B cell (primary cell): ENCODE data around the gene ZFAND6. TPM values are rescaled to one million over a fixed set of nuclear protein-coding genes. Genes with fewer than 3 reads are reported as not detected.

ENCODE experiments used
- ATAC-seq: fragments of 200-7000 bp; cut with Tn5 transposase; one replicate; pipeline ENCODE4 v1.10.0; 2021; ENCODE audit warnings: low read depth, mild to moderate bottlenecking, moderate number of reproducible peaks, moderate library complexity
- CTCF ChIA-PET: fragments of 350-600 bp; sonication (Branson Sonifier 250); formaldehyde crosslinking; loops from one replicate; lab custom pipeline; 2021; ENCODE audit warnings: antibody characterized with exemption, inconsistent platforms; lab: Charles Lee
- POLR2A ChIA-PET: fragments of 350-600 bp; sonication (Branson Sonifier 250); formaldehyde crosslinking; loops from one replicate; lab custom pipeline; 2021; ENCODE audit warnings: antibody characterized with exemption; lab: Charles Lee
- DNase-seq: peaks from one replicate; pipeline ENCODE4 v3.0.0; 2013
- H2AFZ ChIP-seq: 2 replicates; pipeline ENCODE4 v1.6.1; 2012; ENCODE audit warnings: mild to moderate bottlenecking, low read depth, low read length; ENCODE audit not compliant: insufficient read depth, poor library complexity, severe bottlenecking
- H3K27ac ChIP-seq, 2 donors: 1 replicate in 1 of 2; 2 replicates in 1 of 2; pipeline ENCODE4 v1.5.1; 2012 to 2013; ENCODE audit warnings: low read length in 2 of 2, mild to moderate bottlenecking in 2 of 2, moderate library complexity in 1 of 2
- H3K27me3 ChIP-seq, 4 experiments: fragments of 200-600 bp in 1 of 4; sonication (generic) in 1 of 4; replicated peaks in 1 of 4; 1 replicate in 2 of 4; 2 replicates in 2 of 4; pipeline versions ENCODE4 v1.6.1 to v1.7.0; 2013 to 2016; ENCODE audit warnings: low read length in 3 of 4, mild to moderate bottlenecking in 2 of 4, mixed read lengths in 1 of 4, moderate library complexity in 1 of 4; ENCODE audit not compliant: insufficient read depth in 4 of 4, control insufficient read depth in 3 of 4; ENCODE audit errors: control extremely low read depth in 1 of 4
- H3K36me3 ChIP-seq, 2 experiments: replicated peaks in 1 of 2; 1 replicate in 1 of 2; 2 replicates in 1 of 2; pipeline versions ENCODE4 v1.6.1 to v1.7.1; 2013; ENCODE audit warnings: low read length in 1 of 2; ENCODE audit not compliant: insufficient read depth in 2 of 2, control insufficient read depth in 1 of 2; ENCODE audit errors: control extremely low read depth in 1 of 2, extremely low read depth in 1 of 2
- H3K4me1 ChIP-seq, 2 donors: fragments of 200-600 bp in 1 of 2; sonication (generic) in 1 of 2; 1 replicate in 1 of 2; 2 replicates in 1 of 2; pipeline versions ENCODE4 v1.5.1 to v1.6.1; 2013 to 2017; ENCODE audit warnings: low read length in 2 of 2; ENCODE audit not compliant: control insufficient read depth in 2 of 2, insufficient read depth in 2 of 2
- H3K4me2 ChIP-seq: replicated peaks from 2 replicates; pipeline ENCODE3; 2012; ENCODE audit warnings: mild to moderate bottlenecking, low read depth, low read length; ENCODE audit not compliant: poor library complexity, severe bottlenecking
- H3K4me3 ChIP-seq, 5 experiments: fragments of 200-600 bp in 1 of 5; sonication (generic) in 1 of 5; 1 replicate in 3 of 5; 2 replicates in 2 of 5; pipeline versions ENCODE4 v1.5.1 to v1.7.0; 2011 to 2016; ENCODE audit warnings: low read length in 4 of 5, mild to moderate bottlenecking in 4 of 5, low read depth in 2 of 5, control low read depth in 1 of 5, moderate library complexity in 1 of 5; ENCODE audit not compliant: insufficient read depth in 1 of 5; ENCODE audit errors: control extremely low read depth in 1 of 5, extremely low read depth in 1 of 5
- H3K79me2 ChIP-seq: fragments of 200-600 bp; sonication (generic); one replicate; pipeline ENCODE4 v1.6.0; 2016; ENCODE audit warnings: low read length; ENCODE audit not compliant: control insufficient read depth, insufficient read depth
- H3K9ac ChIP-seq: fragments of 200-600 bp; sonication (generic); 2 replicates; pipeline ENCODE4 v1.6.1; 2017; ENCODE audit warnings: mild to moderate bottlenecking, low read length, moderate library complexity
- H3K9me3 ChIP-seq, 3 donors: one replicate each; pipeline versions ENCODE4 v1.6.1 to v1.7.1; 2013; ENCODE audit warnings: low read length in 2 of 3; ENCODE audit not compliant: control insufficient read depth in 2 of 3, insufficient read depth in 1 of 3; ENCODE audit errors: control extremely low read depth in 1 of 3
- H4K20me1 ChIP-seq: 2 replicates; pipeline ENCODE4 v1.6.0; 2012; ENCODE audit warnings: mild to moderate bottlenecking, low read length; ENCODE audit not compliant: insufficient read depth, control insufficient read depth, poor library complexity, severe bottlenecking
- H3K27ac Mint-ChIP-seq: one replicate; pipeline ENCODE4 v1.8.0; 2021; ENCODE audit warnings: mixed read lengths
- H3K27me3 Mint-ChIP-seq: one replicate; pipeline ENCODE4 v1.8.0; 2021; ENCODE audit warnings: mixed read lengths
- H3K4me1 Mint-ChIP-seq: one replicate; pipeline ENCODE4 v1.8.0; 2021; ENCODE audit warnings: mixed read lengths
- H3K4me3 Mint-ChIP-seq: one replicate; pipeline ENCODE4 v1.8.0; 2021; ENCODE audit warnings: mixed read lengths
- H3K9me3 Mint-ChIP-seq: one replicate; pipeline ENCODE4 v1.8.0; 2022; ENCODE audit warnings: mixed read lengths; ENCODE audit not compliant: insufficient read depth
- EZH2 ChIP-seq: IDR thresholded peaks from 2 replicates; pipeline ENCODE4 v1.6.1; 2012; ENCODE audit warnings: borderline replicate concordance, low read depth, mild to moderate bottlenecking, moderate library complexity, low read length; ENCODE audit not compliant: insufficient read depth, poor library complexity, severe bottlenecking
- WGBS: methylation state at CpG from one replicate; pipeline ENCODE4 v1.1.5; 2013; ENCODE audit warnings: missing lambda C conversion rate; ENCODE audit not compliant: insufficient coverage; 5-methylcytosine and 5-hydroxymethylcytosine counted together
- intact Hi-C: fragments of 100-400 bp; cut with micrococcal nuclease; formaldehyde crosslinking; loops from one replicate; pipeline ENCODE4 v1.10.0; 2022
- polyA plus RNA-seq: library from polyadenylated mRNA; depleted of rRNA; stranded (reverse); fragments of >200 nt; gene quantifications from 2 replicates; pipeline ENCODE4 v1.2.3, GENCODE V29; 2012
- total RNA-seq, 2 donors: library from RNA; stranded (reverse); fragments of 120-200 nt in 1 of 2; gene quantifications; 1 replicate in 1 of 2; 2 replicates in 1 of 2; pipeline versions ENCODE4 v1.2.3 to v1.2.4, GENCODE V29; 2013 to 2022
- TF ChIP-seq, protein P1 (sequence below): fragments of 200-600 bp; IDR thresholded peaks from one replicate; pipeline ENCODE4 v1.8.0; 2022; ENCODE audit warnings: antibody characterized with exemption, mild to moderate bottlenecking

The ZFAND6 gene
- total and polyA plus RNA-seq, 2 donors (not counting 1 experiment from before 2014, with no cell fraction given) = 60.6 to 144 TPM

- no peak overlapping the region for H3K4me2 ChIP-seq
- ATAC-seq = no peak
- CTCF ChIA-PET = no interaction called here
- no peaks in the 10 kb centered on the region for H3K27me3 ChIP-seq
- no peak overlapping the region for H3K27ac ChIP-seq
- Mint-ChIP-seq H3K4me3 (no peak overlapping the region), H3K4me1 (no peaks in the 10 kb centered on the region), H3K9me3 (no peaks in the 10 kb centered on the region), H3K27me3 (no peaks in the 10 kb centered on the region), H3K27ac (no peak overlapping the region)
- H3K79me2 ChIP-seq = no peaks in the 10 kb centered on the region
- TF ChIP-seq, protein P1, sequence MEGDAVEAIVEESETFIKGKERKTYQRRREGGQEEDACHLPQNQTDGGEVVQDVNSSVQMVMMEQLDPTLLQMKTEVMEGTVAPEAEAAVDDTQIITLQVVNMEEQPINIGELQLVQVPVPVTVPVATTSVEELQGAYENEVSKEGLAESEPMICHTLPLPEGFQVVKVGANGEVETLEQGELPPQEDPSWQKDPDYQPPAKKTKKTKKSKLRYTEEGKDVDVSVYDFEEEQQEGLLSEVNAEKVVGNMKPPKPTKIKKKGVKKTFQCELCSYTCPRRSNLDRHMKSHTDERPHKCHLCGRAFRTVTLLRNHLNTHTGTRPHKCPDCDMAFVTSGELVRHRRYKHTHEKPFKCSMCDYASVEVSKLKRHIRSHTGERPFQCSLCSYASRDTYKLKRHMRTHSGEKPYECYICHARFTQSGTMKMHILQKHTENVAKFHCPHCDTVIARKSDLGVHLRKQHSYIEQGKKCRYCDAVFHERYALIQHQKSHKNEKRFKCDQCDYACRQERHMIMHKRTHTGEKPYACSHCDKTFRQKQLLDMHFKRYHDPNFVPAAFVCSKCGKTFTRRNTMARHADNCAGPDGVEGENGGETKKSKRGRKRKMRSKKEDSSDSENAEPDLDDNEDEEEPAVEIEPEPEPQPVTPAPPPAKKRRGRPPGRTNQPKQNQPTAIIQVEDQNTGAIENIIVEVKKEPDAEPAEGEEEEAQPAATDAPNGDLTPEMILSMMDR = no peak
- TF ChIP-seq EZH2 = no peak
- H4K20me1 ChIP-seq = no peaks in the 10 kb centered on the region
- no peak for DNase-seq
- H3K9ac ChIP-seq = no peak overlapping the region
- no peak overlapping the region for H3K4me3 ChIP-seq
- H2AFZ ChIP-seq = no peak overlapping the region
- no peaks in the 10 kb centered on the region for H3K4me1 ChIP-seq
- peaks cover 0 to 5% (median 0%) of the 10 kb centered on the region in 3 donors for H3K9me3 ChIP-seq
- intact Hi-C loops = no loop called here
- H3K36me3 ChIP-seq = no peaks in the 10 kb centered on the region
- WGBS = 94% methylated on average over 5 of the region's 5 CpGs
- POLR2A ChIA-PET = no interaction called here
Observed at GRCh38 chr15:80182611-80183261, 123.3 kb downstream of the ZFAND6 start.

- 97% methylated on average over 10 of the region's 10 CpGs for WGBS
- no peak overlapping the region for H3K4me3 Mint-ChIP-seq
- ChIA-PET CTCF (no interaction called here), POLR2A (no interaction called here)
- ATAC-seq (no peak), DNase-seq (no peak)
- no peaks in the 10 kb centered on the region for H3K27me3 ChIP-seq
- H3K9me3 Mint-ChIP-seq = no peaks in the 10 kb centered on the region
- H3K79me2 ChIP-seq = no peaks in the 10 kb centered on the region
- TF ChIP-seq, protein P1 = no peak
- no peak for TF ChIP-seq EZH2
- peaks cover 0 to 5% (median 0%) of the 10 kb centered on the region in 3 donors for H3K9me3 ChIP-seq
- H3K36me3 ChIP-seq = no peaks in the 10 kb centered on the region
- no peaks in the 10 kb centered on the region for H3K4me1 ChIP-seq
- no peak overlapping the region for H3K4me2 ChIP-seq
- no peak overlapping the region for H3K27ac ChIP-seq
- no peak overlapping the region for H3K9ac ChIP-seq
- H3K27me3 Mint-ChIP-seq = no peaks in the 10 kb centered on the region
- no peak overlapping the region for H2AFZ ChIP-seq
- no peak overlapping the region for H3K4me3 ChIP-seq
- intact Hi-C loops = no loop called here
- no peaks in the 10 kb centered on the region for H4K20me1 ChIP-seq
- no peak overlapping the region for H3K27ac Mint-ChIP-seq
- H3K4me1 Mint-ChIP-seq = no peaks in the 10 kb centered on the region
Observed at GRCh38 chr15:80183306-80183705, 123.8 kb downstream of the ZFAND6 start.
